Effector memory CD4-positive, alpha-beta T cell (primary cell): ENCODE results near the gene TAL2.

Source experiments
- DNase-seq, 3 donors: peaks; one replicate each; pipeline ENCODE4 v3.0.0-alpha.2; 2020
- H3K27ac ChIP-seq: 2 replicates; pipeline ENCODE4 v1.7.0; 2013; ENCODE audit warnings: mild to moderate bottlenecking, low read length, moderate library complexity; ENCODE audit not compliant: insufficient read depth, poor library complexity, severe bottlenecking
- H3K27me3 ChIP-seq: replicated peaks from 2 replicates; pipeline ENCODE4 v1.7.0; 2013; ENCODE audit warnings: mild to moderate bottlenecking, low read length; ENCODE audit not compliant: insufficient read depth, control insufficient read depth, poor library complexity, severe bottlenecking
- H3K36me3 ChIP-seq: 2 replicates; pipeline ENCODE4 v1.7.0; 2013; ENCODE audit warnings: mild to moderate bottlenecking, low read length, moderate library complexity; ENCODE audit not compliant: control insufficient read depth, insufficient read depth
- H3K4me1 ChIP-seq: 2 replicates; pipeline ENCODE4 v1.7.0; 2013; ENCODE audit warnings: low read length, mild to moderate bottlenecking; ENCODE audit not compliant: control insufficient read depth, insufficient read depth, poor library complexity, severe bottlenecking
- H3K4me3 ChIP-seq: 2 replicates; pipeline ENCODE4 v1.7.0; 2013; ENCODE audit warnings: low read length, low read depth, mild to moderate bottlenecking; ENCODE audit not compliant: insufficient read depth, poor library complexity, severe bottlenecking
- H3K9me3 ChIP-seq: 2 replicates; pipeline ENCODE4 v1.7.0; 2013; ENCODE audit warnings: mild to moderate bottlenecking, low read length, moderate library complexity; ENCODE audit not compliant: control insufficient read depth
- total RNA-seq, 3 donors: gene quantifications; one replicate each; lab custom pipeline; 2026; lab: John Stamatoyannopoulos, UW

Gene TAL2
- 0 reads per million in 3 donors for total RNA-seq

DNA sequence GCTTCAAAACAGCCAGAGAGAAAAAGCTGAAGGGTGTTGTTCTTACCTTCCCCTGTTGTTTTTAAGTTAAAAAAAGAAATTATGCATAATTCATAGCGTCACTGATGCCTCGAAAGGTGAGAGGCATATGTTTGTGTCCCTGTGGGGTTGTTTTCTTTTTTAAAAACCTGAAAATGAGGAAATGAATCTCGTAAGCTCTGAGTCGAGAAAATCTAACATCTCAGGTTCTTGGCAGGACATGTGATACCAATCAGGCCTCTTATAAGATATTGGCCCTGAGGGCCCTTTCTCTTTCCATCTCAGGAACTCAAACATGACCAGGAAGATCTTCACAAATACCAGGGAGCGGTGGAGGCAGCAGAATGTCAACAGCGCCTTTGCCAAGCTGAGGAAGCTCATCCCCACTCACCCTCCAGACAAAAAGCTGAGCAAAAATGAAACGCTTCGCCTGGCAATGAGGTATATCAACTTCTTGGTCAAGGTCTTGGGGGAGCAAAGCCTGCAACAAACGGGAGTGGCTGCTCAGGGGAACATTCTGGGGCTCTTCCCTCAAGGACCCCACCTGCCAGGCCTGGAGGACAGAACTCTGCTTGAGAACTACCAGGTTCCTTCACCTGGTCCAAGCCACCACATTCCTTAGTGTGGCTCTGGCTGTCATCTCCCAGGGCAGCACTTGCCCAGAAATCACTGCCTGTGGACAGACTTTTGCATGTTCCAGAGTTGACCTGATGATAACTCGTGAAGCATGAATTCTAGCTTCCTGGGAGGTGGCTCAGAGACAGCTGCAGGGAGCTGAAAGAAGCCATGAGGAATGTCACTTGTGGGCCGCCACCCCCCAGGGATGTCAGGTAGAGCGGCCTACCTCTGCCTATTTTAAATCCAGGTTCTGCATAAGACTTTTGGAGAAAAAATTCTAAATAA is at the start of gene TAL2:
TAL2 (plus strand) TSS at position 274 of the 921 bp plus-strand sequence; CDS start at position 314, 40 bp downstream.
- Histone ChIP-seq H3K4me3 (no peak within 1 kb of the TSS), H3K27ac (no peak within 1 kb of the TSS), H3K4me1 (no peaks in the 10 kb centered on the region), H3K36me3 (no peaks in the 10 kb centered on the region), H3K9me3 (no peaks in the 10 kb centered on the region), H3K27me3 (peaks cover 5% of the 10 kb centered on the region)
- DNase-seq = no peak

- no peaks in the 10 kb centered on the region for H3K27me3 ChIP-seq
- no peaks in the 10 kb centered on the region for H3K36me3 ChIP-seq
- H3K9me3 ChIP-seq = no peaks in the 10 kb centered on the region
- H3K27ac ChIP-seq = no peak overlapping the region
- H3K4me3 ChIP-seq = no peak overlapping the region
- DNase-seq = no peak
- H3K4me1 ChIP-seq = no peaks in the 10 kb centered on the region
These were observed 41.3 kb upstream of the TAL2 start for GRCh38 chr9:105621001-105621400.

GRCh38 chr9:105625088-105625487 is 37.2 kb upstream of the TAL2 start:
- Histone ChIP-seq H3K4me1 (no peaks in the 10 kb centered on the region), H3K4me3 (no peak overlapping the region), H3K9me3 (no peaks in the 10 kb centered on the region), H3K27ac (no peak overlapping the region), H3K36me3 (no peaks in the 10 kb centered on the region), H3K27me3 (no peaks in the 10 kb centered on the region)
- no peak for DNase-seq

DNA sequence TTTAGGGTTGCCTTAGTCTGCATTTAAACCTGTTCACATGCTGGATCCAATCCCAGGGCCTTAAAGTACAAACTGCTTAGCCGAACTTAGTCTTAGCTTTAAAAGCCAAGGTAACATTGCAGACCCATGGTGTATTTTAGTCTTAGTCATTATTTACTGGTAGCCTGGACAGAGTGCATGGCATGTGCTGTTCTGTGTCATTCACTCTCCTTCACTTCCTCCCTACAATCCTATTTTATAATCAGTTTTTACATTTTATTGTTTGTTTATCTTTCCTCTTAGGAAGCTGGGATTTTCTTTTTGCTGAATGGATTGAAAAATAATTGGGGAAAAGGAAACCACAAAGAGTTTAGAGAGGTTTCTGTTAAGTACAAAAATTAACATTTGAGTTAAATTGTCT is 29.4 kb upstream of the TAL2 start:
- H3K36me3 ChIP-seq = peaks cover 3% of the 10 kb centered on the region
- no peaks in the 10 kb centered on the region for H3K4me1 ChIP-seq
- no peak for DNase-seq
- no peak overlapping the region for H3K4me3 ChIP-seq
- no peak overlapping the region for H3K27ac ChIP-seq
- no peaks in the 10 kb centered on the region for H3K9me3 ChIP-seq
- no peaks in the 10 kb centered on the region for H3K27me3 ChIP-seq

GRCh38 chr9:105633411-105633810 is 28.8 kb upstream of the TAL2 start:
- Histone ChIP-seq H3K36me3 (peaks cover 3% of the 10 kb centered on the region), H3K4me3 (no peak overlapping the region), H3K9me3 (no peaks in the 10 kb centered on the region), H3K4me1 (no peaks in the 10 kb centered on the region), H3K27ac (no peak overlapping the region), H3K27me3 (no peaks in the 10 kb centered on the region)
- DNase-seq = no peak

- Histone ChIP-seq H3K9me3 (no peaks in the 10 kb centered on the region), H3K27ac (no peak overlapping the region), H3K4me3 (no peak overlapping the region), H3K4me1 (no peaks in the 10 kb centered on the region), H3K27me3 (no peaks in the 10 kb centered on the region), H3K36me3 (peaks cover 6% of the 10 kb centered on the region)
- DNase-seq = no peak
These were observed 25.9 kb upstream of the TAL2 start for GRCh38 chr9:105636331-105636730.

- Histone ChIP-seq H3K4me1 (no peaks in the 10 kb centered on the region), H3K27me3 (no peaks in the 10 kb centered on the region), H3K27ac (no peak overlapping the region), H3K9me3 (no peaks in the 10 kb centered on the region), H3K36me3 (peaks cover 6% of the 10 kb centered on the region), H3K4me3 (no peak overlapping the region)
- no peak for DNase-seq
These were observed 24.4 kb upstream of the TAL2 start for GRCh38 chr9:105637787-105638395.

DNA sequence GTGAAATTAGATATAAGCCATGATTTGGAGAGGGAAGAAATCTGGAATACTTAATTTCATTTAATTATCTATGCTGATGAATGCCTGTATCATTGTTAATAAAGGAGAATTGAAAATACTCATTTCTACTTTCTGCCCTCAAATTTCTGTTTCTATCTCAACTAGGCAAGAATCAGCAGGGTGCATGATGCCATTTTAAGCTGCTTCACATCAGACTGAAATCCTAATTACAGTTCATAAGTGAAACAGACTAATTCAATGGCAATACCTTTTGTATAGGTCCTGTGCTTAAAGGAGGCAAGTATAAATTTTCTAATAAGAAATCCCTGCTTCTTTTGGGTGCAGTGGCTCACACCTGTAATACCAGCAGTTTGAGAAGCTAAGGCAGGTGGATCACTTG is 22.3 kb upstream of the TAL2 start:
- Histone ChIP-seq H3K4me1 (no peaks in the 10 kb centered on the region), H3K27me3 (no peaks in the 10 kb centered on the region), H3K4me3 (no peak overlapping the region), H3K27ac (no peak overlapping the region), H3K9me3 (no peaks in the 10 kb centered on the region), H3K36me3 (peaks cover 6% of the 10 kb centered on the region)
- DNase-seq = no peak

DNA sequence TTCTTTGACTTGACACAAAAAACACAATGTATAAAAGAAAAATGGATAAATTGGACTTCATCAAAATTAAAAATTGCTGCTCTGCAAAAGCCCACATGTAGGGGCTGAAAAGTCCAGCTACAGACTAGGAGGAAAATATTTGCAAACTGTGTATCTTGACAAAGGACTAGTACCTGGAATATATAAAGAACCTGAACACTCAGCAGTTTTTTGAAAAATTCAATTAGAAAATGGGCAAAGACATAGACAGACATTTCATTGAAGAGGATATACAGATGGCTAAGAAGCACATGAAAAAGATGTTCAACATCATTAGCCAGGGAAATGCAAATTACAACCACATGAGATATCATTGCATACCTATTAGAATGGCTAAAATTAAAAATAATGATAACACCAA is 18.5 kb upstream of the TAL2 start:
- Histone ChIP-seq H3K9me3 (no peaks in the 10 kb centered on the region), H3K4me1 (no peaks in the 10 kb centered on the region), H3K27me3 (no peaks in the 10 kb centered on the region), H3K27ac (no peak overlapping the region), H3K4me3 (no peak overlapping the region), H3K36me3 (peaks cover 4% of the 10 kb centered on the region)
- no peak for DNase-seq

- Histone ChIP-seq H3K4me3 (no peak overlapping the region), H3K27me3 (no peaks in the 10 kb centered on the region), H3K36me3 (no peaks in the 10 kb centered on the region), H3K27ac (no peak overlapping the region), H3K4me1 (no peaks in the 10 kb centered on the region), H3K9me3 (no peaks in the 10 kb centered on the region)
- no peak for DNase-seq
These were observed 15.2 kb upstream of the TAL2 start for GRCh38 chr9:105646879-105647594.
